Body of pancreas (tissue), 4 donors: ENCODE measurements around the gene CLEC10A. TPM values are rescaled to one million over a fixed set of nuclear protein-coding genes. Genes with fewer than 3 reads are reported as not detected.
A peak's percentile ranks its signal among the peaks of the same experiment; 100 is the strongest.

Experiments used
- ATAC-seq: fragments of 150-250 bp; one replicate; pipeline ENCODE4 v1.9.1; 2016
- DNase-seq, 4 donors: peaks; one replicate each; pipeline ENCODE4 v3.0.0-alpha.2; 2019
- H3K27ac ChIP-seq, 4 donors: fragments of 200-600 bp; sonication (generic); 1 replicate in 3 of 4; 2 replicates in 1 of 4; pipeline versions ENCODE4 v1.5.1 to v1.6.1; 2016 to 2019; ENCODE audit warnings: mild to moderate bottlenecking in 1 of 4, mixed read lengths in 1 of 4, moderate library complexity in 1 of 4
- H3K27me3 ChIP-seq, 2 donors: fragments of 200-600 bp; sonication (generic); one replicate each; pipeline ENCODE4 v1.6.0; 2016; ENCODE audit warnings: mild to moderate bottlenecking in 1 of 2
- H3K36me3 ChIP-seq, 2 donors: fragments of 200-600 bp; sonication (generic); replicated peaks in 1 of 2; 2 replicates each; pipeline ENCODE4 v1.5.1; 2016; ENCODE audit warnings: low read depth in 2 of 2; ENCODE audit not compliant: insufficient read depth in 1 of 2
- H3K4me1 ChIP-seq: fragments of 200-600 bp; sonication (generic); one replicate; pipeline ENCODE4 v1.6.0; 2016
- H3K4me3 ChIP-seq, 2 donors: fragments of 200-600 bp; sonication (generic); 1 replicate in 1 of 2; 2 replicates in 1 of 2; pipeline ENCODE4 v1.5.1; 2016 to 2019
- H3K9me3 ChIP-seq, 3 donors: fragments of 200-600 bp; sonication (generic); 1 replicate in 2 of 3; 2 replicates in 1 of 3; pipeline ENCODE4 v1.5.1; 2016
- CTCF ChIP-seq, 7 experiments: fragments of 450-650 bp in 4 of 7; fragments of 200-600 bp in 3 of 7; sonication (generic) in 3 of 7; IDR thresholded peaks; one replicate each; pipeline ENCODE4 v1.5.1; 2016 to 2019; ENCODE audit warnings: antibody characterized with exemption in 7 of 7
- POLR2A ChIP-seq, 3 donors: fragments of 450-650 bp; IDR thresholded peaks; one replicate each; pipeline ENCODE4 v1.6.1; 2016; ENCODE audit warnings: antibody characterized with exemption in 3 of 3, mild to moderate bottlenecking in 2 of 3
- WGBS, 2 donors: methylation state at CpG; one replicate each; pipeline ENCODE4 v1.1.5; 2017; 5-methylcytosine and 5-hydroxymethylcytosine counted together
- intact Hi-C: fragments of 100-400 bp; cut with DNase I; formaldehyde crosslinking; loops from one replicate; pipeline ENCODE4 v1.15.1; 2023
- total RNA-seq, 2 donors: library from RNA; depleted of rRNA; stranded (reverse); fragments of >200 nt; gene quantifications; one replicate each; pipeline ENCODE4 v1.1.0, GENCODE V29; 2016

Gene CLEC10A
- total RNA-seq, 2 donors from 2014 or later, result 0.33 to 1.0 TPM

- no peak for DNase-seq
- Histone ChIP-seq H3K4me1 (peaks cover 47% of the 10 kb centered on the region), H3K4me3 (no peak overlapping the region), H3K9me3 (no peaks in the 10 kb centered on the region), H3K36me3 (no peaks in the 10 kb centered on the region), H3K27me3 (peaks cover 0 to 18% of the 10 kb centered on the region in 2 donors), H3K27ac (no peak overlapping the region)
- intact Hi-C loops, result no loop called here
- TF ChIP-seq POLR2A (IDR thresholded peaks at IDR 0.05) (no peak), CTCF (IDR thresholded peaks at IDR 0.05) (no peak)
- 92 to 98% methylated on average over 5 of the region's 5 CpGs for WGBS, 2 donors
- no peak for ATAC-seq
Measured at GRCh38 chr17:7039832-7040231, 40.2 kb downstream of the CLEC10A start.

- Histone ChIP-seq H3K27ac (no peak overlapping the region), H3K9me3 (no peaks in the 10 kb centered on the region), H3K4me1 (peaks cover 39% of the 10 kb centered on the region), H3K36me3 (no peaks in the 10 kb centered on the region), H3K27me3 (peaks cover 0 to 16% of the 10 kb centered on the region in 2 donors), H3K4me3 (no peak overlapping the region)
- DNase-seq (no peak), ATAC-seq (no peak)
- WGBS, 2 donors, result 80% methylated on average over 15 to 17 of the region's 19 CpGs
- TF ChIP-seq CTCF (IDR thresholded peaks at IDR 0.05) (no peak), POLR2A (IDR thresholded peaks at IDR 0.05) (no peak)
- intact Hi-C loops, result no loop called here
Measured at GRCh38 chr17:7038025-7038862, 41.8 kb downstream of the CLEC10A start.

GRCh38 chr17:7035591-7036368 is 44.3 kb downstream of the CLEC10A start, which contains the start of gene SLC16A13:
SLC16A13 (plus strand) TSS chr17:7036015; CDS start chr17:7036383, 368 bp downstream.
- Histone ChIP-seq H3K36me3 (no peaks in the 10 kb centered on the region), H3K9me3 (no peaks in the 10 kb centered on the region), H3K27me3 (no peaks in the 10 kb centered on the region), H3K27ac (peak within 1 kb of the TSS; percentile 56 to 88 (median 72)), H3K4me1 (peaks cover 25% of the 10 kb centered on the region), H3K4me3 (peak within 1 kb of the TSS in 1 of 2 donors; percentile 37)
- intact Hi-C loops, result no loop called here
- WGBS, 2 donors, result 1% methylated on average over 20 to 47 of the region's 52 CpGs
- no peak for TF ChIP-seq CTCF (IDR thresholded peaks at IDR 0.05)
- peak; percentile 41 to 76 (median 73) for TF ChIP-seq POLR2A (IDR thresholded peaks at IDR 0.05)
- ATAC-seq (peak; percentile 96), DNase-seq (peak; percentile 93 to 97 (median 97))

- peak; percentile 4 for ATAC-seq
- Histone ChIP-seq H3K4me1 (peaks cover 25% of the 10 kb centered on the region), H3K36me3 (no peaks in the 10 kb centered on the region), H3K27me3 (no peaks in the 10 kb centered on the region), H3K4me3 (peak overlapping the region in 1 of 2 donors; percentile 37), H3K27ac (peak overlapping the region; percentile 56 to 88 (median 72)), H3K9me3 (no peaks in the 10 kb centered on the region)
- 2 to 4% methylated on average over 7 of the region's 7 CpGs for whole genome bisulfite sequencing, 2 donors
- DNase-seq, result no peak
- TF ChIP-seq POLR2A (IDR thresholded peaks at IDR 0.05), result no peak
- intact Hi-C loops, result no loop called here
Measured at GRCh38 chr17:7034955-7035590, 45.0 kb downstream of the CLEC10A start.

GRCh38 chr17:7029659-7030058 is 50.4 kb downstream of the CLEC10A start:
- no peak for DNase-seq
- H3K9me3 ChIP-seq, result no peaks in the 10 kb centered on the region
- H3K4me1 ChIP-seq, result no peaks in the 10 kb centered on the region
- 63 to 73% methylated on average over 6 to 8 of the region's 8 CpGs for WGBS, 2 donors
- peak; percentile 43 for ATAC-seq
- H3K36me3 ChIP-seq, result no peaks in the 10 kb centered on the region
- intact Hi-C loops, result loop anchor here (10.0 kb wide), 1 partner anchor 185 kb away; no protein-coding TSS in a partner anchor
- H3K27me3 ChIP-seq, result no peaks in the 10 kb centered on the region
- TF ChIP-seq POLR2A (IDR thresholded peaks at IDR 0.05) (no peak), CTCF (IDR thresholded peaks at IDR 0.05) (no peak)
- no peak overlapping the region for H3K4me3 ChIP-seq
- H3K27ac ChIP-seq, result no peak overlapping the region
